IMR-90 (cell line): ENCODE measurements around the gene TRIM40. TPM values are rescaled to one million over a fixed set of nuclear protein-coding genes. Genes with fewer than 3 reads are reported as not detected.

Experiments
- ATAC-seq: fragments of 200-7000 bp; cut with Tn5 transposase; 2 replicates; pipeline ENCODE4 v1.9.1; 2020; ENCODE audit warnings: low read depth, mild to moderate bottlenecking, moderate library complexity
- BruUV-seq: library from RNA; stranded (reverse); fragments of 400-500 nt; replicated peaks from 2 replicates; lab custom pipeline; 2021; lab: Mats Ljungman, UMichigan
- CTCF ChIA-PET: fragments of 300-600 bp; formaldehyde crosslinking; extraction: SDS; loops from one replicate; lab custom pipeline; 2021; ENCODE audit warnings: antibody characterized with exemption; lab: Yijun Ruan, JAX
- POLR2A ChIA-PET: fragments of 300-600 bp; sonication (Branson Sonifier 250); formaldehyde crosslinking; loops from one replicate; lab custom pipeline; 2022; ENCODE audit warnings: antibody characterized with exemption; ENCODE audit not compliant: unreplicated experiment; lab: Charles Lee
- DNase-seq: peaks from one replicate; pipeline ENCODE4 v3.0.0; 2013
- H2AFZ ChIP-seq: replicated peaks from 2 replicates; pipeline ENCODE3; 2013; ENCODE audit warnings: low read length, mild to moderate bottlenecking; ENCODE audit not compliant: poor library complexity
- H2AK5ac ChIP-seq: 2 replicates; pipeline ENCODE4 v1.6.1; 2013; ENCODE audit warnings: low read depth, low read length, inconsistent platforms
- H2AK9ac ChIP-seq: replicated peaks from 2 replicates; pipeline ENCODE3; 2013; ENCODE audit warnings: mild to moderate bottlenecking, low read depth, low read length, moderate library complexity; ENCODE audit not compliant: poor library complexity
- H2BK120ac ChIP-seq: 2 replicates; pipeline ENCODE4 v1.6.1; 2013; ENCODE audit warnings: low read depth, low read length, inconsistent platforms
- H2BK15ac ChIP-seq: 3 replicates; pipeline ENCODE4 v1.6.1; 2013; ENCODE audit warnings: low read depth, low read length, inconsistent platforms
- H2BK20ac ChIP-seq: 2 replicates; pipeline ENCODE4 v1.6.1; 2013; ENCODE audit warnings: low read depth, mild to moderate bottlenecking, inconsistent platforms, low read length, moderate library complexity
- H2BK5ac ChIP-seq: 2 replicates; pipeline ENCODE4 v1.6.1; 2013; ENCODE audit warnings: mild to moderate bottlenecking, low read depth, low read length, inconsistent platforms; ENCODE audit not compliant: poor library complexity, severe bottlenecking
- H3K14ac ChIP-seq: replicated peaks from 2 replicates; pipeline ENCODE4 v1.6.1; 2013; ENCODE audit warnings: low read depth, low read length, inconsistent platforms
- H3K18ac ChIP-seq: 2 replicates; pipeline ENCODE4 v1.6.1; 2013; ENCODE audit warnings: low read depth, low read length, control low read depth
- H3K23ac ChIP-seq: 2 replicates; pipeline ENCODE4 v1.6.1; 2013; ENCODE audit warnings: low read depth, low read length, inconsistent platforms
- H3K27ac ChIP-seq: 2 replicates; pipeline ENCODE4 v1.5.1; 2013; ENCODE audit warnings: mild to moderate bottlenecking, control low read depth, low read length; ENCODE audit not compliant: insufficient read depth
- H3K27me3 ChIP-seq: 2 replicates; pipeline ENCODE4 v1.6.1; 2013; ENCODE audit warnings: low read length; ENCODE audit not compliant: control insufficient read depth, insufficient read depth
- H3K36me3 ChIP-seq: 2 replicates; pipeline ENCODE4 v1.6.1; 2013; ENCODE audit warnings: low read length, mixed read lengths; ENCODE audit not compliant: control insufficient read depth, insufficient read depth
- H3K4ac ChIP-seq: 2 replicates; pipeline ENCODE4 v1.6.1; 2013; ENCODE audit warnings: low read depth, low read length, inconsistent platforms
- H3K4me1 ChIP-seq: 2 replicates; pipeline ENCODE4 v1.6.1; 2013; ENCODE audit warnings: low read length, mixed read lengths; ENCODE audit not compliant: control insufficient read depth, insufficient read depth
- H3K4me2 ChIP-seq: 2 replicates; pipeline ENCODE4 v1.6.1; 2013; ENCODE audit warnings: low read depth, mild to moderate bottlenecking, control low read depth, low read length, moderate library complexity
- H3K4me3 ChIP-seq: 2 replicates; pipeline ENCODE4 v1.5.1; 2013; ENCODE audit warnings: low read depth, mild to moderate bottlenecking, control low read depth, low read length, moderate library complexity; ENCODE audit not compliant: insufficient read depth
- H3K56ac ChIP-seq: 2 replicates; pipeline ENCODE4 v1.6.1; 2013; ENCODE audit warnings: low read length, inconsistent platforms; ENCODE audit not compliant: insufficient read depth; ENCODE audit errors: extremely low read depth
- H3K79me1 ChIP-seq, 2 experiments: 2 replicates each; pipeline ENCODE4 v1.6.1; 2013; ENCODE audit warnings: low read length in 2 of 2, inconsistent platforms in 1 of 2, low read depth in 1 of 2
- H3K9ac ChIP-seq: 2 replicates; pipeline ENCODE4 v1.6.1; 2013; ENCODE audit warnings: low read depth, low read length, control low read depth
- H3K9me1 ChIP-seq: 2 replicates; pipeline ENCODE4 v1.6.1; 2013; ENCODE audit warnings: low read length, inconsistent platforms; ENCODE audit not compliant: insufficient read depth
- H3K9me3 ChIP-seq: 2 replicates; pipeline ENCODE4 v1.6.1; 2013; ENCODE audit warnings: low read length; ENCODE audit not compliant: control insufficient read depth, insufficient read depth
- H4K20me1 ChIP-seq: 2 replicates; pipeline ENCODE4 v1.6.1; 2013; ENCODE audit warnings: low read length, inconsistent platforms; ENCODE audit not compliant: insufficient read depth
- H4K5ac ChIP-seq: 2 replicates; pipeline ENCODE4 v1.6.1; 2013; ENCODE audit warnings: mild to moderate bottlenecking, low read depth, low read length, control low read depth
- H4K8ac ChIP-seq, 2 experiments: 2 replicates each; pipeline ENCODE4 v1.6.1; 2013; ENCODE audit warnings: low read depth in 2 of 2, low read length in 2 of 2, control low read depth in 1 of 2, inconsistent platforms in 1 of 2
- H4K91ac ChIP-seq: 2 replicates; pipeline ENCODE4 v1.6.1; 2013; ENCODE audit warnings: low read depth, low read length, inconsistent platforms; ENCODE audit not compliant: insufficient read depth
- NFE2L2 ChIP-seq: fragments of 150-350 bp; IDR thresholded peaks from 2 replicates; pipeline ENCODE4 v1.6.1; 2016; ENCODE audit warnings: low read depth, mild to moderate bottlenecking, low read length
- WGBS, 2 experiments: methylation state at CpG; one replicate each; pipeline versions ENCODE4 v1.1.5 to v1.1.7; 2013; ENCODE audit warnings: missing lambda C conversion rate in 2 of 2; ENCODE audit not compliant: insufficient read length in 1 of 2; ENCODE audit errors: extremely low coverage in 2 of 2; 5-methylcytosine and 5-hydroxymethylcytosine counted together
- dilution Hi-C: fragments of 300-500 bp; cut with HindIII; formaldehyde crosslinking; loops from one replicate; pipeline ENCODE4 v1.14.3; 2018; ENCODE audit warnings: low sequenced_read_pairs; ENCODE audit not compliant: unreplicated experiment
- in situ Hi-C: fragments of 300-500 bp; cut with MboI; formaldehyde crosslinking; loops from 3 replicates; pipeline ENCODE4 v1.14.3; 2019; ENCODE audit warnings: low sequenced_read_pairs, inconsistent platforms, mixed read lengths
- intact Hi-C: fragments of 100-400 bp; cut with micrococcal nuclease; formaldehyde crosslinking; loops from 2 replicates; pipeline ENCODE4 v1.10.0; 2022
- polyA plus RNA-seq, 3 experiments: library from polyadenylated mRNA; depleted of rRNA; stranded (reverse); fragments of >200 nt; gene quantifications; 2 replicates each; pipeline ENCODE4 v1.2.3, GENCODE V29; 2012; ENCODE audit warnings: low replicate concordance in 1 of 3
- total RNA-seq: library from RNA; depleted of rRNA; stranded (reverse); fragments of >200 nt; gene quantifications from 2 replicates; pipeline ENCODE4 v1.2.3, GENCODE V29; 2012
- TF ChIP-seq, protein P1 (sequence below): fragments of 150-350 bp; IDR thresholded peaks from 2 replicates; pipeline ENCODE4 v1.6.1; 2017; ENCODE audit warnings: mild to moderate bottlenecking, antibody characterized with exemption, low read length, low read depth

TRIM40 gene
- total and polyA plus RNA-seq, 2 of the 4 experiments (the other 2 are of a cell fraction), result not detected

DNA sequence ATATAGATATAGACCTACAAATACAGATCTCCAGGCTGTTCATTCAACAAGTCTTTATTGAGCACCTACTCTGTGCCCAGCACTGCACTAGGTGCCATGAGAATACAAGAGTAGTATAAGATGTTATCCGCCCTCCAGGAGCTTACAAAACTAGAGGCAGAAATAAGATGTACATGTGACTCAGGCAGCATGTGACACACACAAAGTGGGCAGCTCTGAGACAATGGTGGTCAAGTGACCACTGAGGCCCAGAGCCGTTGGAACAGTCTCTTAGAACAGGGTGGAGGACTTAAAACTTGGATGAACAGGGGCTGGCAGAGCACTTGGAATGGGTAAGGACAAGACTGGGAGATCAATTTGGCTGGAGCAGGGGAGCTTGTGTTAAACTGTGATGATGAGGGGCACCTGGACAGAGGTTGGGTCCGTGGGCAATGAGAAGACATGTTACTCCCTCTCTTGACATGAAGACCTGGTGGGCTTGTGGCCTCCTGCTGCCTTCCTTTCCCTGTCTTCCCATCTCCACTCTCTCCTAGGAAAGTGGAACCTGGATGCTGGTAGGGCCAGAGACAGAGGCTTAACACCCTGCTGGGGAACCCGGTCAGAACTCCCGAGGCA lies 48.6 kb downstream of the TRIM40 start:
- Histone ChIP-seq H3K4me2 (no peak overlapping the region), H3K27ac (no peak overlapping the region), H2AK5ac (no peak overlapping the region), H3K9me1 (no peaks in the 10 kb centered on the region), H3K79me1 (no peaks in the 10 kb centered on the region; a peak in 1 of 4 replicates), H3K27me3 (no peaks in the 10 kb centered on the region), H4K8ac (no peak overlapping the region), H4K5ac (no peak overlapping the region), H2AFZ (no peak overlapping the region), H3K4me3 (no peak overlapping the region), H3K14ac (no peak overlapping the region), H4K20me1 (no peaks in the 10 kb centered on the region), H2BK120ac (no peak overlapping the region), H3K9ac (no peak overlapping the region), H3K9me3 (0 out of 2 replicates have a peak, but pooled peaks cover 2% of the 10 kb centered on the region), H2BK5ac (no peak overlapping the region), H3K56ac (no peak overlapping the region), H2BK20ac (no peak overlapping the region), H3K36me3 (peaks cover 26% of the 10 kb centered on the region), H3K4me1 (no peaks in the 10 kb centered on the region), H3K4ac (no peak overlapping the region), H2AK9ac (peak overlapping the region; percentile 52), H2BK15ac (no peak overlapping the region), H3K23ac (no peak overlapping the region), H3K18ac (no peak overlapping the region), H4K91ac (no peak overlapping the region)
- DNase-seq (no peak), ATAC-seq (no peak)
- no TSS peak for BruUV-seq
- WGBS, 2 experiments, result 94% methylated on average over 2 of the region's 5 CpGs; no CpG with 5 or more reads in 1 of the 2 experiments
- dilution Hi-C loops, result no loop called here
- intact Hi-C loops, result no loop called here
- TF ChIP-seq, protein P1, sequence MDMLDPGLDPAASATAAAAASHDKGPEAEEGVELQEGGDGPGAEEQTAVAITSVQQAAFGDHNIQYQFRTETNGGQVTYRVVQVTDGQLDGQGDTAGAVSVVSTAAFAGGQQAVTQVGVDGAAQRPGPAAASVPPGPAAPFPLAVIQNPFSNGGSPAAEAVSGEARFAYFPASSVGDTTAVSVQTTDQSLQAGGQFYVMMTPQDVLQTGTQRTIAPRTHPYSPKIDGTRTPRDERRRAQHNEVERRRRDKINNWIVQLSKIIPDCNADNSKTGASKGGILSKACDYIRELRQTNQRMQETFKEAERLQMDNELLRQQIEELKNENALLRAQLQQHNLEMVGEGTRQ, result peak; percentile 19; the same call in 1 of the 2 replicates
- no peak for TF ChIP-seq NFE2L2
- in situ Hi-C loops, result no loop called here
- ChIA-PET CTCF (no interaction called here), POLR2A (no interaction called here)
